ENCODE data around the gene TSEN54.

TSEN54 gene

DNA sequence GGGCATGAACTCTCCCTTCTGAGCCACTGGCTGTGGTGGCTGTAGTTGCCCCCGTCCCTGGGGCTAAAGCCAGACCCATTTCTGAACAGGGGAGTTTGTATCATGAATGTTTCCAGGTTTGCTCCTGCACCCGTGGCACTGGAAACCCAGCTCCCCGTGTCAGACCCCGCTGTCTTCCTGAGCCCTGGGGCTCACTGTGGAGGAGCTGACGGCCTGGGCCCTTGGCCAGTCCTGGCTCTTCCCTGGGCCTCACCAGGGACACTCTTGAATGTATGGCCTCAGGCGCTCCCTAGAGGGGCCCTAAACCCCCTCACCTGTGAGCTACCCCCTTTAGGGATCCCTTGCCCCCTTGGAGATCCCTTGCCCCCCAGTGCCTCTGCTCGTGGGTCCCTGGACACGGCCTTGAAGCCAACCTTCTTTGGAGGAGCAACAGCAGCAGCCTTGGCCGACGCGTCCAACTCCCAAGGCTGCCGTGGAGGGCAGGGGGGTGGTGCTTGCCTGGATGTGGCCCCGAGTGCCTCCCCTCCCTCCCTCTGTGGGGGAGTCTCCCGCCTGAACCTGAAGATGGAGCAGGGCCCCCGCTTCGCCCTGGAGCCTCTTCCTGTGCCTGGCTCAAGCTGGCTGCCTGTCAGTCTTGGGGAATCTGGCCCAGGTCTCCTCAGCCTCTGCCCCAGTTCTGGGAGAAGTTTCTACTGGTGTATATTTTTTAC is 16.9 kb upstream of the TSEN54 start:
- no peaks in the 10 kb centered on the region for H3K9me3 ChIP-seq (ENCODE audit: low read depth, low read length)
- DNase-seq (ENCODE audit: low read depth, low spot score), result no peak
- H3K36me3 ChIP-seq (ENCODE audit: insufficient read depth, low read length), result peaks cover 3% of the 10 kb centered on the region; the same call in 1 of the 2 replicates
- TF ChIP-seq EZH2 (IDR thresholded peaks at IDR 0.05) (no peak), FOXP2 (optimal IDR thresholded peaks at IDR 0.05; ENCODE audit: control extremely low read depth, extremely low read length, insufficient read depth) (no peak), POLR2AphosphoS5 (IDR thresholded peaks at IDR 0.05; ENCODE audit: borderline replicate concordance, low read depth, low read length) (no peak)
- no peak overlapping the region for H3K4me3 ChIP-seq
- H3K9ac ChIP-seq (ENCODE audit: insufficient read length), result no peak overlapping the region
- 0 out of 2 replicates have a peak overlapping the region, but pooled peaks have one; percentile 25 for H3K27ac ChIP-seq

DNA sequence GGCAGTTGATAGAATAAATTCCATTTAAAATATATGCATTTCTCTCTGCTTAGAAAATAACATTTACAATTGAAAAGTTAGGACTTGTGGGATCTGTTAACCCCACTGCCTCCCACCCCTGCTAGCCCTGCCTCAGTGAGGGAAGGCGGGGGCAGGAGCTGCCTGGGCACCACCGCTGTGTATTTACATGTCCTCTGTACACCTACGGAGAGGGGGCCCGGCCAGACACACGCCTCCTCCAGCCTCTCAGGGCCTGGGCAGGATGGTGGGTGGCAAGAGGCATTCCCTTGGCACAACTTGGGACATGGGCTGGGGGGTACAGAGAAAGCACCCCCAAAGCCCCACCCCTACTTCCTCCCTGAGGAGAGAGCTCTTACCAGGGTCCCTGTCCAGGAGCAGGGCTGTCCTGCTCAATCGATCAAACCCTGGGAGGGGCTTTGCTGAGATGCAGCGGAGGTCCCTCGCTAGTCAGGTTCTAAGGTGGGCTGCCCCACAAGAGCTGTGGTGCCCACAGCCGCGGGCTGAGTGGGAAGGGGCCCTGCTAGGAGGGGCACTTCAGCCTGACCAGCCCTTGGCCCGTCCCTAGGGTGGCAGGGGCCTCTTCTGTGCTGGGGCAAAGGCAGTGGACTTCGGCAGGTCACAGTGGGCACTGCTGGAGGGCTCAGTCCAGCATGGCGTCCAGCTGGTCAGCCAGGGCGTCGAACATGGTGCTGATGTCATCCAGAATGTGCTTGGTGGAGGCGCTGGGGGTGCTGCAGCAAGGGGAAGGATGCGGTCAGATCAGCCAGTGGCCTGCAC is 15.7 kb upstream of the TSEN54 start:
- H3K36me3 ChIP-seq (ENCODE audit: insufficient read depth, low read length), result peaks cover 3% of the 10 kb centered on the region; the same call in 1 of the 2 replicates
- no peak for TF ChIP-seq POLR2AphosphoS5 (IDR thresholded peaks at IDR 0.05; ENCODE audit: borderline replicate concordance, low read depth, low read length)
- TF ChIP-seq FOXP2 (optimal IDR thresholded peaks at IDR 0.05; ENCODE audit: control extremely low read depth, extremely low read length, insufficient read depth), result no peak
- no peak for TF ChIP-seq EZH2 (IDR thresholded peaks at IDR 0.05)
- H3K4me3 ChIP-seq, result no peak overlapping the region
- H3K27ac ChIP-seq, result no peak overlapping the region
- no peak overlapping the region for H3K9ac ChIP-seq (ENCODE audit: insufficient read length)
- no peak for DNase-seq (ENCODE audit: low read depth, low spot score)
- H3K9me3 ChIP-seq (ENCODE audit: low read depth, low read length), result no peaks in the 10 kb centered on the region

DNA sequence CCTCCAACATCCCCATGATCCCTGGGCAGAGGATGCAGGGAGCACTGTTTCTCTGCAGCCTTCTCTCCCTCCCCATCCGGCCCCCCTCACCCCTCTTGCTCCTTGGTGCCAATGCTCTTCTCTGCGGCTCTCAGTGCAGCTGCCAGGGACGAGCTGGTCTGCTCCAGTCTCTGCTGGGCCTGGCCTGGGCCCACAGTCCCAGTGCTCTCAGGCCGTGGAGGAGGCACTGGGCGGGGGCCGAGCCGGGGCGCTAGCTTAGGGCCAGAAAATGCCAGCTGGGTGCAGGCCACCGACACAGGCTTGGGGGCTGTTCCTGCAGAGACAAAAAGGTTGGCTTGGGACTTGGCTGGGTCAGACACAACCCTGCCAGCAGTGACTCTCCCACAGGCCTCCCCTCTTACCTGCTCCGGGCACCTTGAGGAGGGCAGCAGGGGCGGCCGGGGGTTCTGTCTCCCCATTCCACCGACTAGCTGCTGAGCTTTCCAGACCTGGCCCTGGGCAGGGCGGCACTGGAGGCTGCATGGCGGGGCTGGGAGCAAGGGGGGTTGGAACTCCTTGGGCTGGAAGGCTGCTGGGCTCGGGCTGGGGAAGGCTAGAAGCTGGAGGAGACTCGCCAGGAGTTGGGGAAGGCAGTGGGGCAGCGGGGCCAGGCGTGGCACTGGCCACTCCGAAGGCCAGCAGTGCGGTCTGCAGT is 14.8 kb upstream of the TSEN54 start:
- DNase-seq (ENCODE audit: low read depth, low spot score), result no peak
- TF ChIP-seq EZH2 (IDR thresholded peaks at IDR 0.05) (no peak), FOXP2 (optimal IDR thresholded peaks at IDR 0.05; ENCODE audit: control extremely low read depth, extremely low read length, insufficient read depth) (no peak), POLR2AphosphoS5 (IDR thresholded peaks at IDR 0.05; ENCODE audit: borderline replicate concordance, low read depth, low read length) (no peak; the same call in 1 of the 2 replicates)
- peaks cover 3% of the 10 kb centered on the region; the same call in 1 of the 2 replicates for H3K36me3 ChIP-seq (ENCODE audit: insufficient read depth, low read length)
- no peak overlapping the region for H3K4me3 ChIP-seq
- H3K27ac ChIP-seq, result no peak overlapping the region
- H3K9me3 ChIP-seq (ENCODE audit: low read depth, low read length), result no peaks in the 10 kb centered on the region
- no peak overlapping the region for H3K9ac ChIP-seq (ENCODE audit: insufficient read length)

DNA sequence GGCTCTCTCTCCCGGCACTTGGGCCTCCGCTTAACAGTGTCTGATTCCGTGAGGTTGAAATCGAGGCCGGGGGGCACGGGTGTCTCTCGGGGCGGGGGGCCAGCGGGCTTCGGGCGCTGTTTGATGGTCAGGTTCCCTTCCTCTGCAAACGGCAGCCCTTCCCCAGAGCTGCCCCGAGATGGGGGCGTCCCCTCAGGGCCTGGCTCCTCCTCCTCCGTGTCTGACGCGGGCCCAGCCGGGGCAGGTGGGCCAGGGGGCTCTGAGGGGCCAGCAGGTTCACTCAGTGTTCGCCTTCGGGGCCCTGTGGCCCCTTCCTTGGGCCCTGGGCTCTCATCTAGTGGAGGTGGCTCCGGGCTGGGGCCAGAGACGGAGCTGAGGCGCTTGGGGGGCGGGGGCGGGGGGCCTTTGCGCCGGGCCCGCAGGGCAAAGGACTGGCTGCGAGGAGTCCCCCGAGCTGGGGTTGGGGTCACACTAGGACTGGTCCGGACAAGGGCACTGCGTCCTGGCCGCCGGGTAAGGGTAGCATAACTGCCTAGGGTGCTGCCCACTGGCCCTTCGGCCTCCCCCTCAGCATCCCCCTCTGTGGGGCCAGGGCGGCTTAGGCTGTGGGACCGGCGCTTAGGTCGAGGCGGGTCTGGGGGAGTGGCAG is 14.1 kb upstream of the TSEN54 start:
- TF ChIP-seq EZH2 (IDR thresholded peaks at IDR 0.05), result no peak
- no peak for TF ChIP-seq FOXP2 (optimal IDR thresholded peaks at IDR 0.05; ENCODE audit: control extremely low read depth, extremely low read length, insufficient read depth)
- no peak for TF ChIP-seq POLR2AphosphoS5 (IDR thresholded peaks at IDR 0.05; ENCODE audit: borderline replicate concordance, low read depth, low read length)
- no peaks in the 10 kb centered on the region for H3K9me3 ChIP-seq (ENCODE audit: low read depth, low read length)
- H3K36me3 ChIP-seq (ENCODE audit: insufficient read depth, low read length), result peaks cover 3% of the 10 kb centered on the region; the same call in 1 of the 2 replicates
- no peak overlapping the region for H3K27ac ChIP-seq
- DNase-seq (ENCODE audit: low read depth, low spot score), result no peak
- H3K9ac ChIP-seq (ENCODE audit: insufficient read length), result no peak overlapping the region
- H3K4me3 ChIP-seq, result no peak overlapping the region

DNA sequence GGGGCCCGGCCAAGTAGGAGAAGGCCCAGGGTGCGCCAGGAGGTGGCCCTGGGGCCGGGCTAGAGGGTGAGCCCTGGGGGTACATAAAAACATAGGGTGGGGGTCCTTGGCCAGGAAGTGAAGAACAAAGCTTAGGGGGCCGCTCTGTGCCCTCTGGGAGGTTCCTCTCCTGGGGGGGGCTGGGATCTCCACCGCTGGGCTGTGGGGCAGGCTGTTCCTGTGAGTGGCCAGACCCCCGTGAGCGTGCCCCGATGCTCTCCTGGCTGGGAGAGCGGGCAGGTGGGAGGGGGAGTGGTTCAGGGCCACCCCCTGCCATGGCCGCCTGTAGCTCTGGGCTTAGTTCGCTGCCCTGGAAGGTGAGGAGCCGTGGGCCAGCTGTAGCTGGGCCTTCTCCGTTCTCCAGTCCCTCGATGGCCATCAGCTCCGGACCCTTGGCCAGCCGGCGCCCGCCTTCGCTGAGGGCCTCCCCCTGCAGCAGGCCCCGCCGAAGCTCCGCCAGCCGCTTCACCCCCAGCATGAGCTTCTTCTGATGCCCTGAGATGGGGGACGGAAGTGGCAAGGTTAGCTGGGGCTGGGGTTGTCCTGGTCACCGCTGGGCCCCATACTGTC is 13.5 kb upstream of the TSEN54 start:
- TF ChIP-seq EZH2 (IDR thresholded peaks at IDR 0.05), result no peak
- TF ChIP-seq POLR2AphosphoS5 (IDR thresholded peaks at IDR 0.05; ENCODE audit: borderline replicate concordance, low read depth, low read length), result no peak
- TF ChIP-seq FOXP2 (optimal IDR thresholded peaks at IDR 0.05; ENCODE audit: control extremely low read depth, extremely low read length, insufficient read depth), result no peak
- Histone ChIP-seq H3K36me3 (ENCODE audit: insufficient read depth, low read length) (peaks cover 3% of the 10 kb centered on the region; the same call in 1 of the 2 replicates), H3K27ac (no peak overlapping the region), H3K4me3 (no peak overlapping the region), H3K9me3 (ENCODE audit: low read depth, low read length) (no peaks in the 10 kb centered on the region), H3K9ac (ENCODE audit: insufficient read length) (no peak overlapping the region)
- no peak for DNase-seq (ENCODE audit: low read depth, low spot score)

DNA sequence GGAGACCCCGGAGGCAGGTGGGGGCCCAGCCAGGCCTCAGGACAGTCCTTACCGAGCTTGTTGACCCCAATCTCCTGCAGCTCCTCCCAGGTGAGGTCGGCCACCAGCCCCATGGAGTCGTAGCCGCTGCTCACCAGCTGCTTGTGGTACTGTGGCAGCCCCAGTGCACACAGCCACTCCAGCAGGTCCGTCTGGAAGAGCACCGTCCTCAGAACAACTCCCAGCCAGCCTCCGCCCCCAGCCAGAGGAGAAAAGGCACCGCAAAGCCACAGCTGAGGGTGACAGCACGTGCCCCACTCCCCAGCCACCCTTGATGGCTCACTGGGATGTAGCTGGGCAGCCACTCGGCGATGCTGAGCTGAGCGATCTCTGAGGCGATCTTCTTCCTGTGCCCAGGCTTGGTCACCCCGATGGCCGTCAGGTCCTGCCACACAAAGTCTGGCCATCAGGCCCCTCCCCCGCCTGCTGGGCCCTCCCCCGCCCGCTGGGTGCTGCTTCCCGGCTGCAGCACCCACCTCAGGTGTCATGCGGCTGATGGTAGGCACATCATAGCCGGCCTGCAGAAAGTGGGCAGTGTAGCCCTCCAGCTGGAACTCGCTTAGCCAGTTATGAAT is 12.9 kb upstream of the TSEN54 start:
- DNase-seq (ENCODE audit: low read depth, low spot score), result no peak
- TF ChIP-seq FOXP2 (optimal IDR thresholded peaks at IDR 0.05; ENCODE audit: control extremely low read depth, extremely low read length, insufficient read depth) (no peak), EZH2 (IDR thresholded peaks at IDR 0.05) (no peak), POLR2AphosphoS5 (IDR thresholded peaks at IDR 0.05; ENCODE audit: borderline replicate concordance, low read depth, low read length) (no peak)
- no peak overlapping the region for H3K27ac ChIP-seq
- no peak overlapping the region for H3K4me3 ChIP-seq
- peaks cover 3% of the 10 kb centered on the region; the same call in 1 of the 2 replicates for H3K36me3 ChIP-seq (ENCODE audit: insufficient read depth, low read length)
- no peak overlapping the region for H3K9ac ChIP-seq (ENCODE audit: insufficient read length)
- H3K9me3 ChIP-seq (ENCODE audit: low read depth, low read length), result no peaks in the 10 kb centered on the region

DNA sequence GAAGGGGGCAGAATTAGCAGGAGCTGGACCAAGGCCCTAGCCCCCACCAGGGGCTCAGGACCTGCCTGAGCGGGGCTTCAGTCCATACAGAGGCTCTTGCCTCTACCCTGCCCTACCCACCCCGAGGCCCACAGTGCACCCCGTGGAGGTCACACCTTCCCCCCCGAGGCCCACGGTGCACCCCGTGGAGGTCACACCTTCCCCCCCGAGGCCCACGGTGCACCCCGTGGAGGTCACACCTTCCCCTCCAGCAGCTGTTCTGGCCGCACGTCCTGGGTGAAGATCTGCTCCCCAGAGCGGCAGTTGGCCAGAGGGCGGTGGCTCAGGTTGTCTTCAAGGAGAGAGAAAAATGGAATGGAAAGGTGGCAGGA is 12.4 kb upstream of the TSEN54 start:
- peaks cover 3% of the 10 kb centered on the region; the same call in 1 of the 2 replicates for H3K36me3 ChIP-seq (ENCODE audit: insufficient read depth, low read length)
- DNase-seq (ENCODE audit: low read depth, low spot score), result no peak

More for the DNA sequence above, 12.4 kb upstream of the TSEN54 start:
- Histone ChIP-seq H3K4me3 (no peak overlapping the region), H3K9ac (ENCODE audit: insufficient read length) (no peak overlapping the region), H3K27ac (no peak overlapping the region), H3K9me3 (ENCODE audit: low read depth, low read length) (no peaks in the 10 kb centered on the region)
- no peak for TF ChIP-seq FOXP2 (optimal IDR thresholded peaks at IDR 0.05; ENCODE audit: control extremely low read depth, extremely low read length, insufficient read depth)
- TF ChIP-seq POLR2AphosphoS5 (IDR thresholded peaks at IDR 0.05; ENCODE audit: borderline replicate concordance, low read depth, low read length), result no peak
- no peak for TF ChIP-seq EZH2 (IDR thresholded peaks at IDR 0.05)

Data from SK-N-MC (cell line).